HCT116 (cell line): ENCODE results near the gene EPB41L5.

Source experiments
- CTCF ChIP-seq, 3 experiments: fragments of 200-600 bp in 1 of 3; sonication (generic) in 1 of 3; IDR thresholded peaks in 2 of 3; conservative IDR thresholded peaks in 1 of 3; 2 replicates each; pipeline ENCODE4 v1.5.1; 2012 to 2017; ENCODE audit warnings: low read depth in 2 of 3, low read length in 2 of 3, antibody characterized with exemption in 1 of 3, borderline replicate concordance in 1 of 3, control low read depth in 1 of 3, mild to moderate bottlenecking in 1 of 3, mixed read lengths in 1 of 3, mixed run types in 1 of 3, moderate library complexity in 1 of 3; ENCODE audit not compliant: insufficient read depth in 1 of 3
- POLR2A ChIP-seq: IDR thresholded peaks from 2 replicates; pipeline ENCODE4 v1.7.0; 2011; ENCODE audit warnings: borderline replicate concordance; ENCODE audit not compliant: insufficient read depth, insufficient read length; ENCODE audit errors: extremely low read depth

GRCh38 chr2:120032297-120032696 is 19.4 kb downstream of the EPB41L5 start:
- TF ChIP-seq CTCF (IDR thresholded peaks at IDR 0.05 in 2 of 3, conservative IDR thresholded peaks at IDR 0.05 in 1 of 3; ENCODE audit: borderline replicate concordance in 1 of 3, insufficient read depth in 1 of 3, low read depth in 2 of 3, low read length in 2 of 3) (no peak), POLR2A (no peak)
